A549 treated with DMSO at 1 μM for 4 hours (cell line): ENCODE data around the gene PRAMEF26. TPM values are rescaled to one million over a fixed set of nuclear protein-coding genes. Genes with fewer than 3 reads are reported as not detected.

Source experiments
- total RNA-seq: library from RNA; stranded (reverse); fragments of 200-300 nt; extraction: Qiagen RNA extraction; gene quantifications from 5 replicates; pipeline ENCODE4 v1.2.3, GENCODE V29; 2022; ENCODE audit warnings: low read depth

PRAMEF26 gene
- not detected in 5 replicates for total RNA-seq

GRCh38 chr1:13155909-13156308 is at the start of gene PRAMEF26:
Gene PRAMEF26 (minus strand): TSS chr1:13156009. CDS start chr1:13153095, 2,914 bp downstream.

GRCh38 chr1:13201309-13201708 is 45.5 kb upstream of the PRAMEF26 start, which contains the start of gene PRAMEF13:
Gene PRAMEF13 (minus strand): TSS chr1:13201409. CDS start chr1:13199589, 1,820 bp downstream.

GRCh38 chr1:13171548-13171947 is 15.7 kb upstream of the PRAMEF26 start, which contains the start of gene PRAMEF9:
Gene PRAMEF9 (plus strand): TSS chr1:13171848. CDS start chr1:13175281, 3,433 bp downstream.

GRCh38 chr1:13165531-13165930 is 9.7 kb upstream of the PRAMEF26 start, which contains the start of gene HNRNPCL4:
Gene HNRNPCL4 (minus strand): TSS chr1:13165631. CDS start chr1:13165467, 164 bp downstream.

GRCh38 chr1:13116754-13117153 is 39.1 kb downstream of the PRAMEF26 start, which contains the start of gene HNRNPCL2:
Gene HNRNPCL2 (minus strand): TSS chr1:13116854. CDS start chr1:13116400, 454 bp downstream.

Other genes with a start within 250 kb of the PRAMEF26 start
- not detected in 5 replicates for gene PRAMEF7, start 239.4 kb downstream of the PRAMEF26 start, total RNA-seq
- not detected in 5 replicates for gene PRAMEF6, start 208.4 kb downstream of the PRAMEF26 start, total RNA-seq
- not detected in 5 replicates for gene PRAMEF27, start 99.4 kb downstream of the PRAMEF26 start, total RNA-seq
- gene HNRNPCL3, start 95.2 kb downstream of the PRAMEF26 start, total RNA-seq: not detected in 5 replicates
- gene PRAMEF25, start 85.2 kb downstream of the PRAMEF26 start, total RNA-seq: not detected in 5 replicates
- not detected in 5 replicates for gene HNRNPCL2, start 39.2 kb downstream of the PRAMEF26 start, total RNA-seq
- not detected in 5 replicates for gene HNRNPCL4, start 9.6 kb upstream of the PRAMEF26 start, total RNA-seq
- not detected in 5 replicates for gene PRAMEF9, start 15.8 kb upstream of the PRAMEF26 start, total RNA-seq
- gene PRAMEF13, start 45.4 kb upstream of the PRAMEF26 start, total RNA-seq: not detected in 5 replicates
- gene PRAMEF18, start 70.1 kb upstream of the PRAMEF26 start, total RNA-seq: not detected in 5 replicates
- not detected in 5 replicates for gene PRAMEF5, start 98.2 kb upstream of the PRAMEF26 start, total RNA-seq
- 0.06 TPM in 1 of 5 replicates, not detected in the others for gene PRAMEF8, start 129.1 kb upstream of the PRAMEF26 start, total RNA-seq
- gene PRAMEF33, start 147.5 kb upstream of the PRAMEF26 start, total RNA-seq: not detected in 5 replicates
- gene PRAMEF15, start 159.6 kb upstream of the PRAMEF26 start, total RNA-seq: not detected in 5 replicates
- gene PRAMEF14, start 191.1 kb upstream of the PRAMEF26 start, total RNA-seq: not detected in 5 replicates
- gene PRAMEF19, start 215.9 kb upstream of the PRAMEF26 start, total RNA-seq: not detected in 5 replicates
- gene PRAMEF17, start 233.6 kb upstream of the PRAMEF26 start, total RNA-seq: not detected in 5 replicates